ENCODE measurements around the gene PDZD2.

- TF ChIP-seq CTCF (IDR thresholded peaks at IDR 0.05) = no peak
- no peak for TF ChIP-seq POLR2A (IDR thresholded peaks at IDR 0.05)
These were observed 458.1 kb downstream of the PDZD2 start for GRCh38 chr5:32096891-32097595.
